HL-60 (cell line): ENCODE data around the gene TOGARAM2.

Source experiments
- POLR2AphosphoS5 ChIP-seq: IDR thresholded peaks from 2 replicates; pipeline ENCODE4 v1.6.1; 2012; ENCODE audit warnings: low read depth
- TF ChIP-seq, protein P1 (sequence below): IDR thresholded peaks from one replicate; pipeline ENCODE4 v1.5.1; 2011; ENCODE audit warnings: low read length, control low read depth, inconsistent platforms; ENCODE audit not compliant: insufficient read depth

DNA sequence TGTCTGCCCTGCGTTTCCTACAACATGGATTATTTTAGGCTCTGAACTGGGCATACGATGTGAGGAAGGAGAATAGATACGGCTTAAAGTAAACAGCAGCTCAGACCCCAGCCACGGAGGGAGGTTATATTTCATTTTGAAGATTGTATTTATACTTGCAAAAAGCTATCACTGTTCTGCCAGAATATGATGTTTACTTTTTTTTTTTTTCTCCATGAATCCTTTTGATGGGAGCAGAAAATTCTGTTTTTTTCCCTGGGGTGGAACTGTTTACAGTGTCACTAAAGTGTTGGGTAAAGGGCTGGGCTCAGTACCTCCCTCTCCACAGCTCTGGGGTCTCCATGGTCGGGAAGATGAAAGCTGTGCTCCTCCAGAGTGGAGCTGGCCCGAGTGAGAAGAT is 80.1 kb downstream of the TOGARAM2 start:
- TF ChIP-seq, protein P1, sequence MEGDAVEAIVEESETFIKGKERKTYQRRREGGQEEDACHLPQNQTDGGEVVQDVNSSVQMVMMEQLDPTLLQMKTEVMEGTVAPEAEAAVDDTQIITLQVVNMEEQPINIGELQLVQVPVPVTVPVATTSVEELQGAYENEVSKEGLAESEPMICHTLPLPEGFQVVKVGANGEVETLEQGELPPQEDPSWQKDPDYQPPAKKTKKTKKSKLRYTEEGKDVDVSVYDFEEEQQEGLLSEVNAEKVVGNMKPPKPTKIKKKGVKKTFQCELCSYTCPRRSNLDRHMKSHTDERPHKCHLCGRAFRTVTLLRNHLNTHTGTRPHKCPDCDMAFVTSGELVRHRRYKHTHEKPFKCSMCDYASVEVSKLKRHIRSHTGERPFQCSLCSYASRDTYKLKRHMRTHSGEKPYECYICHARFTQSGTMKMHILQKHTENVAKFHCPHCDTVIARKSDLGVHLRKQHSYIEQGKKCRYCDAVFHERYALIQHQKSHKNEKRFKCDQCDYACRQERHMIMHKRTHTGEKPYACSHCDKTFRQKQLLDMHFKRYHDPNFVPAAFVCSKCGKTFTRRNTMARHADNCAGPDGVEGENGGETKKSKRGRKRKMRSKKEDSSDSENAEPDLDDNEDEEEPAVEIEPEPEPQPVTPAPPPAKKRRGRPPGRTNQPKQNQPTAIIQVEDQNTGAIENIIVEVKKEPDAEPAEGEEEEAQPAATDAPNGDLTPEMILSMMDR, result no peak
- no peak for TF ChIP-seq POLR2AphosphoS5
